ENCODE data around the gene RERG. TPM values are rescaled to one million over a fixed set of nuclear protein-coding genes. Genes with fewer than 3 reads are reported as not detected.

The RERG gene
- total RNA-seq, 2 experiments from 2014 or later, result not detected

DNA sequence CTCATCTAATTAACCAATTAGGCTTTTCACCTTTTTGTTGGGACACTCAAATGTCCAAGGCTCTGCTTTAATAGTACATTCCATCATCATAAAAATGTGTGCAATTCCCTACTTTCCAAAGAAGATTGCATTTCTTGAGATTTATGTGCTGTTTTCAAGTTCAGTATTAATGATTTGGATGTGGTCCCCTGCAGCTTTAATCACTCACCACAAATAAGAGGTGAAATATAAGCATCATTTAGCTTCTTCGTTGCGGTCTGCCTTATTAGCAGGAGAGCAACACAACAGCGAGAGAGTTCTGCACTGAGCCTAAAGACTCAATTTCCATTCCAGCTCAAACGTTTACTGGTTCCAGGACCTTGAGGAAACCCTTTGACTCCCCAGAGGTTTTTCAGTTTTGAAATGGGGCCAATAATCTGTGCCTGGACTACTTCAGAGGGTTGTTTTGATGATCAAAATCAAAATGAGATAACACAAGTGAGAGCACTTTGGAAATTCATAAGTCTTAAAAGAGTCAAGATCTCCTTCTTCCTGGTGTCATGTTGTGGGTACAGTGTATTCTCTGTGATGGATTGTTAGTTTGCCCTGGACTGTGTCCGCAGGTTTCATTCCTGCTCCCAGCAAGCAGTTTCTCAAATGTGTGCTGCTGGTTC, 53.1 kb downstream of the RERG start:
- no peaks in the 10 kb centered on the region for H3K9me3 Mint-ChIP-seq (ENCODE audit: low read depth)
- CTCF ChIA-PET, result no interaction called here
- H3K27me3 Mint-ChIP-seq, result peaks cover 15% of the 10 kb centered on the region
- no peak for DNase-seq
- H3K27ac Mint-ChIP-seq, result no peak overlapping the region
- no peak for ATAC-seq
- H3K4me1 Mint-ChIP-seq, result no peaks in the 10 kb centered on the region
- H3K36me3 Mint-ChIP-seq, result no peaks in the 10 kb centered on the region
- H3K4me3 Mint-ChIP-seq, result no peak overlapping the region

DNA sequence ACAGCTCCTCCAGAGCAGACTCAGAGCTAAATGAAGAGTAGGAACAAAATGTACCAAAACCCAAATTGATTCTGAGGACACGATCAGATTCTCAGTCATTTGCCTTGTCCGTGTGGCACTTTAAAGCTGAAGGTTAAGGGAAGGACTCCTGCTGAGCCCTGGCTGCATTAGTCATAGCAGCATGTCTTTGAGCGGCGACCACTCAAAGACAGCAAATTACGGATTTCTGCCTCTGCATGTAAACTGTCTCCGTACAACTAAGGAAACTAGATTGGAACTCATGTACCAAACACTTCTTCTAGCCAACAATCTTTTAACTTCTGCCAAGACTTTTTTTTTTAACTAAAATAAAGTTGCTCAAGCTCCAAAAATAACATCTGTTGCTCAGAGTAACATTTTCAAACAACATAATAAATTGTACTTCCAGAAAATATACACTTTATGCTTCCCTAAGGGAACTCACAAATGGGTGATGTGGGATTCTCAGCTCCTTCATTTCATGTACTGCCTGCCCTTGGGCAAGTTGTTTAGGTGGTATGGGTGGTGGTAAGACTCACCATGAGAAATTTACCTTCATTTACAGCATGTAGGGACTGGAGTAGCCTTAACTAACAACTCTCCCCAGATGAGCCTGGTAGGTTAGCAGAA, 56.1 kb downstream of the RERG start:
- no peak for DNase-seq
- CTCF ChIA-PET, result interaction anchor here (3.5 kb wide), 1 partner anchor 56 kb away, joined by 8 read pairs; the partner anchor contains the start of gene RERG
- H3K9me3 Mint-ChIP-seq (ENCODE audit: low read depth), result no peaks in the 10 kb centered on the region

DNA sequence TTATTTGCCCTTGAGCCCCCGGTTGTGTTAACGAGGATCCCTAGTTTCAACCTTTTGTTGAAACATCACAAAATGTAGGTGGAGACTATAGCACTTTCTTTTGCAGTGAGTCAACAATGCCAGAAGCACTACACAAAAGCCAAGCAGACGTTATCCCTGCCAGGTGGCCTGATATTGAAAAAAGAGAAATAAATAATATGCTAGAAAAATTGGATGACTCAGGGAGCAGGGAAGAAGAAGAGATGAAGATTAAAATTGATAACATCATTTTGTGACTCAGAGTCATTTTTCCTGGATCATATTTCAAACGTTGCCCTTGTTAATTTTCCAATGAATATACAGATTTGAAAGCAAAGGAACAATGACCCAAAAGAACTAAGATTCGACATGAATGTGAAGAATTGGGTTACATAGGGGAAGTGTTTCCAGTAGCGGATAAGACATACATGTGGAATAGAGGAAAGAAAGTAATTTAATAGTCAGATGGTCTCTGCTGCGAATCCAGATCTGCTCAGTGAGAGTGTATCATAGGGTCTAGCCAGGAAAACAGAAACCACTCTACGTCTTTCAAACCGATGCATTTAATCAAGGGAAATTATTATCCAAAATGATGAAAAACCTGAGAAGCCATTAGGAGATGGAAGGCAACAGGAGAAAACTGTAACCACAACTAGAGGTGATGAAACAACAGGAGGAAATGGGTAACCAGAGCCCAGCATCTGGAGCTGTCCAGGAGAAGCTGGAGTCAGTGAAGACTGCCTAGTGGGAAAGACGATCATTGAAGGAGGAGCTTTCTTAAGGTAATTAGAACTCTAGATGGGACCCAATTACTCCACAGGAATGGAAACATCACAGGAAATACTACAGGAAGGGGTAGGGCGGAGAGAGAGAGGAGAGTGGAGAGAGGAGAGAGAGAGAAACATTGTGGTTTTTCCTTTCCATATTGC, 57.9 kb downstream of the RERG start:
- no peak overlapping the region for H3K4me3 Mint-ChIP-seq
- no peaks in the 10 kb centered on the region for H3K4me1 Mint-ChIP-seq
- H3K36me3 Mint-ChIP-seq, result no peaks in the 10 kb centered on the region
- CTCF ChIA-PET, result interaction anchor here (0.8 to 3.5 kb wide), 2 partner anchors 9 to 58 kb away, joined by 3 to 8 read pairs; partner anchors contain the start of gene RERG
- DNase-seq (no peak), ATAC-seq (no peak)
- H3K27ac Mint-ChIP-seq, result no peak overlapping the region
- H3K9me3 Mint-ChIP-seq (ENCODE audit: low read depth), result no peaks in the 10 kb centered on the region
- peaks cover 5% of the 10 kb centered on the region for H3K27me3 Mint-ChIP-seq

More for the DNA sequence above, 56.1 kb downstream of the RERG start:
- H3K27me3 Mint-ChIP-seq, result peaks cover 3% of the 10 kb centered on the region
- no peaks in the 10 kb centered on the region for H3K4me1 Mint-ChIP-seq
- no peak overlapping the region for H3K4me3 Mint-ChIP-seq
- no peaks in the 10 kb centered on the region for H3K36me3 Mint-ChIP-seq
- no peak overlapping the region for H3K27ac Mint-ChIP-seq
- no peak for ATAC-seq

DNA sequence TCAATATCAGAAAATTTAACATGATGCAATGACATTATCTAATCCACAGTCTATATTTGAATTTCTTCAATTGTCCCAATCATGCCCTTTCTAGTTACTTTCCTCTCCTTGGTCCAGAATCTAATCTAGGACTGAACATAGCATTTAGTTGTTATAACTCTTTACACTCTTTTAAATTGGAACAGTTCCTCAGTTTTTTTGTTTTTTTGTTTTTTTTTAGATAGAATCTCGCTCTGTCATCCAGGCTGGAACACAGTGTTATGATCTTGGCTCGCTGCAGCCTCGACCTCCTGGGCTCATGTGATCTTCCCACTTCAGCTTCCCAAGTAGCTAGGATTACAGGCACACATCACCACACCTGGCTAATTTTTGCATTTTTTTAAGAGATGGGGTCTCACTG, 63.1 kb downstream of the RERG start:
- DNase-seq (no peak), ATAC-seq (no peak)
- no peaks in the 10 kb centered on the region for H3K9me3 Mint-ChIP-seq (ENCODE audit: low read depth)
- no peaks in the 10 kb centered on the region for H3K4me1 Mint-ChIP-seq
- H3K4me3 Mint-ChIP-seq, result no peak overlapping the region
- no peak overlapping the region for H3K27ac Mint-ChIP-seq
- no peaks in the 10 kb centered on the region for H3K36me3 Mint-ChIP-seq
- peaks cover 11% of the 10 kb centered on the region for H3K27me3 Mint-ChIP-seq
- CTCF ChIA-PET, result no interaction called here

DNA sequence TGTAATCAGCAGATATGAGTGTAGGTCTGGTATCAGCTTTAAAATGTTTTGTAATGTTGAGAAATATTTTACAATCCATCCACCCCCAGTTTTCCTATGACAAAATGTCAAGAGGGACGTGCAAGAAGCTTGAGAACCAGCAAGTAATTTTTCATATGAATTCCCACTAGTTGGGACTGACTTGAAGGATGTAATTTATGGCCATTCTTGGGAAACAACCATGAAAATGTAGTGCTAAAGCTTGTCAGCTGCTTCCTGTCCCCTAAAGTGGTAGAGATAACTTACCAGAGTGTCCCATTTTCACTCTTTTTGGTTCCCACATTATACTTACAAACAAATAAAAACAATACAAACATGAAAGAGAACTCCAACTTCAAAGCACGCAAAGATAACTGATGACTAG, 63.9 kb downstream of the RERG start:
- Mint-ChIP-seq H3K4me3 (no peak overlapping the region), H3K9me3 (ENCODE audit: low read depth) (no peaks in the 10 kb centered on the region), H3K27me3 (peaks cover 11% of the 10 kb centered on the region), H3K27ac (no peak overlapping the region), H3K4me1 (no peaks in the 10 kb centered on the region), H3K36me3 (no peaks in the 10 kb centered on the region)
- ATAC-seq (no peak), DNase-seq (no peak)
- CTCF ChIA-PET, result interaction anchor here (1.0 kb wide), 1 partner anchor 118 kb away, joined by 4 read pairs; no protein-coding TSS in a partner anchor

DNA sequence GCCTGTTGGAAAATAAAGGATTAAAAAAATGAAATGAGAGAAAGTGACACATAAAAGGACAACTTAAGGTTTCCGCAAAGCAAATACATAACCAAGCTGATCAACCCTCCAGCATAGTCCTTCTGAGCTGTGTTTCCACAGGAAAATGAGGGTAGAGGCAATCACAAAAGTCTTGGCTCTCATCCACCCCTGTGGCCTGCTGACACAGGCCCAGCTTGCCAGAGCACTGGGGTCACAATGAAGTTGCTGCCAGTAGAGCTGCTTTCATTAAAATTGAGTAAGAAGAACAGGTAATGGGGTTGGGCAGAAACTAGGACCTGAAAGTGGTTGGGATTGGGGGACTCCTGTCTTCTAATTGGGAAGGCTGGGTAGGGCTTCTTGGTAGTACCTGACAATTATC, 65.9 kb downstream of the RERG start:
- Mint-ChIP-seq H3K27me3 (peaks cover 9% of the 10 kb centered on the region), H3K4me1 (no peaks in the 10 kb centered on the region), H3K36me3 (no peaks in the 10 kb centered on the region), H3K27ac (no peak overlapping the region), H3K9me3 (ENCODE audit: low read depth) (no peaks in the 10 kb centered on the region), H3K4me3 (no peak overlapping the region)
- ATAC-seq (no peak), DNase-seq (no peak)
- CTCF ChIA-PET, result no interaction called here

DNA sequence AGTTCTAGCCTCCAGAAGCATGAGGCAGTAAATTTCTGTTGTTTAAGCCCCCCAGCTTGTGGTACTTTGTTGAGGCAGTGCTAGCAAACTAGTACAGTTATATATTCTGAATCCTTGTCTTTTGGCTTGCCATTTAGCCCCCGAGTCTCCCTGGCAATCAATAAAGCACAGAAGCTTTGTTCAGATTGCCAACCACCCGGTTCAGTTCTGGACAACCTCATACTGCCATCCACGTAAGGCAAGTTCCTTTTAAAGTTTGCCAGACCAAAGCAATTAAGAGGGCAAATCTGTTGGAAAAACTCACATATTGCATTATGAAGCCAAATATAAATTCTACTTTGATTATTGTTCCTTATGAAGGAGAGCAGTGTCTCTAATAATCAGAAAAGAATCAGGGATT, 67.1 kb downstream of the RERG start:
- H3K27me3 Mint-ChIP-seq, result peaks cover 9% of the 10 kb centered on the region
- H3K4me1 Mint-ChIP-seq, result no peaks in the 10 kb centered on the region
- no peak for DNase-seq
- CTCF ChIA-PET, result interaction anchor here (1.1 to 3.1 kb wide), 2 partner anchors 10 to 67 kb away, joined by 3 to 12 read pairs; partner anchors contain the start of gene RERG
- no peak overlapping the region for H3K4me3 Mint-ChIP-seq
- H3K9me3 Mint-ChIP-seq (ENCODE audit: low read depth), result no peaks in the 10 kb centered on the region
- no peak overlapping the region for H3K27ac Mint-ChIP-seq
- no peak for ATAC-seq
- no peaks in the 10 kb centered on the region for H3K36me3 Mint-ChIP-seq

DNA sequence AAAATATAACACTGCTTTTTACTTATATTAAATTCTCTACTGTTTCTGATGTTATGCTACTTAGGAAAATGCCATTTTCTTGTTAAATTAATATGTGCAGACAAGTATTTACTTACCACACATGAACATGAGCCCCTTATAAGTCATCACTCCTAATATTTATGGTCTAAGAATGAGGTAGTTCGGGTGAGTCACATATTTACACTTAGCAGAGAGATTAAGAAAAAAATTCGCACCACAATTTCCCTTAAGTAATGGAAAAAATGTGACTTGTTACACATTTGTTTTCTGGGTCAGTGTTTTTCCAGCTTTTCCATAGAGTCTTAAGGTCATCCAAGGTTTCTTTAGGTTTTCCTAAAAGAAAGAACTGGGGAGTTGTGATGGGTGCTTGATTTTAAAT, 68.3 kb downstream of the RERG start:
- Mint-ChIP-seq H3K27me3 (peaks cover 8% of the 10 kb centered on the region), H3K27ac (no peak overlapping the region), H3K36me3 (no peaks in the 10 kb centered on the region), H3K4me1 (no peaks in the 10 kb centered on the region), H3K4me3 (no peak overlapping the region), H3K9me3 (ENCODE audit: low read depth) (no peaks in the 10 kb centered on the region)
- no peak for ATAC-seq
- CTCF ChIA-PET, result interaction anchor here (3.1 kb wide), 1 partner anchor 69 kb away, joined by 12 read pairs; the partner anchor contains the start of gene RERG
- DNase-seq, result no peak

DNA sequence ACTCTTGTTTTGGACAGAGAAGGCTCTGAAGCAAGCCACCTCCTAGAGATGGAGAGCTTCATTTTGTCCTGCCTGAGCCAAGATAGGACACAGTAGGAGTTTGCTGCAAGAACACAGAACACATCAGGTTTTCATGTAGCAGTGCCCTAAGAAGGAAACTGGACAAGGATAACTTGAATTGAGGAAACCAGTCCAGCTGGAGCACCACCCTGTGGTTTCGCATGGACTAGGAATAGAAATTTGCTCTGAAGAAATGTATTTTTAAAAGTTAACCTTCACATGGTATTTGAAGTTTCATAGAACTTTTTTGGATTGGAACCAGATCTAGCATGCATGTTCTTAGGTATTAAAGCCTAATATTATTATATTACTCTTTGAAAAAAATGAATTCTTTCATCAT, 68.8 kb downstream of the RERG start:
- H3K4me1 Mint-ChIP-seq, result no peaks in the 10 kb centered on the region
- peaks cover 8% of the 10 kb centered on the region for H3K27me3 Mint-ChIP-seq
- no peaks in the 10 kb centered on the region for H3K9me3 Mint-ChIP-seq (ENCODE audit: low read depth)
- no peak overlapping the region for H3K27ac Mint-ChIP-seq
- ATAC-seq (no peak), DNase-seq (no peak)
- H3K4me3 Mint-ChIP-seq, result no peak overlapping the region
- CTCF ChIA-PET, result interaction anchor here (3.1 kb wide), 1 partner anchor 69 kb away, joined by 12 read pairs; the partner anchor contains the start of gene RERG
- no peaks in the 10 kb centered on the region for H3K36me3 Mint-ChIP-seq

DNA sequence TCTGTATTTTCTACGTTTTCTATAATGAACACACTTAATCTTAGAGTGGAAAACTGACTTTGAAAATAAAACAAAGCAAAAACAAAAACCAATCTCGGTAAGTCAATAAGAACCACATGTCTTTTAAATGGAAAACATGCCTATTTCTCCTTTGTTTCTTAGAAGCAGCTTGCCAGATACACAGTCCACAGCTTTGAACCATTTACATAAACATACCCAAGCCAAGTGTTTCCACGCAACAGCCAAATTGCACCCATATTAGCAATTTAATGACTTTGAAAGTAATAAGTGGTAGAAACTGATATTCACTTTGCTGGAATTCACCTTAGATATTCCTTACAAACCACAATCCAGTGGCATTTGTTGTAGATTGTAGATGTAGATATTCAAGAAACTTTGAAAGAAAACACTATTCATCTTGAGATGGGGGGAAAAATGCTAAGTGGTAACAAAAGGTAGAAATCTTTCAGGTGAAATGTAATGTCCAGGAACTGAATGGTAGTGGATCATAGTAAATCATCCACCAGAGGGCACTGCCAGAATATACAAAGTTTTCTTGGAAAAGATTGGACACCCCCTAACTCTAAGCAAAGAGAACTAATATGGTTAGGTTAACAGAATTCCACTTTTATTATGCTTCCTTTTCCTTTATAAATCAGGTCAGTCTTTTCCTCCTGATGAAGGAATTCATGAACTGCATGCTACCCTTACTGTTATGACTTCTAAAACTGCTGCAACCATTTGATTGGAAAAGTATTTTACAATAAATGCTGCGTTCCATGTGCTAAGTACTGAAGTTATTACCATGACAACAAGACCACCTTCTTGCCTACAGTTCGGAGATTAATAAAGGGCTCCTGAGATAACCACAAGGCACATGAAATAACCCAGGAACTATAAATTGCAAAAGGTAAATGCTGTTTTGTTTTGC, 69.8 kb downstream of the RERG start:
- H3K9me3 Mint-ChIP-seq (ENCODE audit: low read depth), result no peaks in the 10 kb centered on the region
- no peak overlapping the region for H3K4me3 Mint-ChIP-seq
- no peak for ATAC-seq
- peaks cover 8% of the 10 kb centered on the region for H3K27me3 Mint-ChIP-seq
- H3K27ac Mint-ChIP-seq, result no peak overlapping the region
- CTCF ChIA-PET, result interaction anchor here (3.1 kb wide), 1 partner anchor 70 kb away, joined by 12 read pairs; the partner anchor contains the start of gene RERG
- H3K36me3 Mint-ChIP-seq, result no peaks in the 10 kb centered on the region
- no peak for DNase-seq
- no peaks in the 10 kb centered on the region for H3K4me1 Mint-ChIP-seq

DNA sequence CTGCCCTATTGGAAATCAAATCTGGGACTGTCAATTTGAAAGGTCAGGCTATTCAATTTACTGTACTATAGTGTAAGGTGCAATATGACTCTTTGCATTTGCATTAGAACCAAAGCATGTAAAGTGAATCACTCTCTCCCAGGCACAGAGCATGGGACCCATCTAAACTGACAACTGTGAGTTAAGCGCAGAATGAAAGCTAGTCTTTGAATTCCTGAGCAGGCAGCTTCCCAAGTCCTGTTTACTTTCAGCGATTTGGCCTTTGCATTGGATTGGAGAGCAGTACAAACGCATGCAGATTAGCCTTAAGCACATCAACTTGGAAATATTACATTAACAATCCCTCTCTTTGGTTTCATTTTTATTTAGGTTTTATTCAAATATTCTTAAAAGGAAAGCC, 74.6 kb downstream of the RERG start:
- no peak for DNase-seq
- no peak overlapping the region for H3K27ac Mint-ChIP-seq
- H3K4me3 Mint-ChIP-seq, result no peak overlapping the region
- ATAC-seq, result no peak
- H3K36me3 Mint-ChIP-seq, result no peaks in the 10 kb centered on the region
- CTCF ChIA-PET, result no interaction called here
- H3K9me3 Mint-ChIP-seq (ENCODE audit: low read depth), result no peaks in the 10 kb centered on the region
- peaks cover 8% of the 10 kb centered on the region for H3K27me3 Mint-ChIP-seq
- H3K4me1 Mint-ChIP-seq, result no peaks in the 10 kb centered on the region

DNA sequence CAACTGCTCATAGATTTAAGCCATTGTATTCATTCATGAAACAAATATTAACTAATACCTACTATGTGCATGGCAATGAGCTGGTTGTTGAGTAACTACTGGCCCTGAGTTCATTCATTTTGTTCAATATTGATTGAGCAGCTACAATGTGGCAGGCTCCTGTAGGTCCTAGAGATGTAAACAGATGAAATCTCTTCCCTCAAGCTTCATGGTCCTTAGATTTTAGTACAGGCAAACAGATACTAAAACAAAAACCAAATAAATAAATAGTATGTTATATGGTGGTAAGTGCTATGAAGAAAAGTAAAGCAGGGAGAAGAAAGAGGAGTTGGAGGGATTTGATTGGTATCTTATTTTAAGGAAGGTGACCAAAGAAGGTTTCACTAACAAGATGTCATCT, 77.8 kb downstream of the RERG start:
- H3K4me3 Mint-ChIP-seq, result no peak overlapping the region
- no peaks in the 10 kb centered on the region for H3K4me1 Mint-ChIP-seq
- DNase-seq (no peak), ATAC-seq (no peak)
- no peak overlapping the region for H3K27ac Mint-ChIP-seq
- H3K27me3 Mint-ChIP-seq, result peaks cover 11% of the 10 kb centered on the region
- no peaks in the 10 kb centered on the region for H3K36me3 Mint-ChIP-seq
- CTCF ChIA-PET, result no interaction called here
- H3K9me3 Mint-ChIP-seq (ENCODE audit: low read depth), result no peaks in the 10 kb centered on the region

Data from activated CD8-positive, alpha-beta memory T cell treated with anti-CD3 and anti-CD28 coated beads, Interleukin-2, amount 10 ng/mL, durations not matched to agents 7 days and 5 days (primary cell).